H1 (cell line): ENCODE measurements around the gene KCNJ5. TPM values are rescaled to one million over a fixed set of nuclear protein-coding genes. Genes with fewer than 3 reads are reported as not detected.

Experiments used
- CTCF ChIA-PET: fragments of 300-600 bp; sonication (Branson Sonifier 250); formaldehyde crosslinking; loops from one replicate; lab custom pipeline; 2021; ENCODE audit not compliant: partially characterized antibody; lab: Charles Lee
- POLR2A ChIA-PET: fragments of 300-600 bp; sonication (Branson Sonifier 250); formaldehyde crosslinking; loops from one replicate; lab custom pipeline; 2021; ENCODE audit warnings: inconsistent platforms; ENCODE audit not compliant: partially characterized antibody; lab: Charles Lee
- DNase-seq, 2 experiments: peaks; one replicate each; pipeline versions ENCODE4 v3.0.0 to v3.0.0-alpha.2; 2010 to 2022; ENCODE audit warnings: low spot score in 2 of 2, low read depth in 1 of 2, mixed read lengths in 1 of 2
- FAIRE-seq: peaks from 2 replicates; lab custom pipeline; 2011; peaks lifted over from hg19 to GRCh38; lab: Jason Lieb, UNC
- H2AFZ ChIP-seq: 2 replicates; pipeline ENCODE4 v1.8.1; 2012; ENCODE audit warnings: low read length, inconsistent platforms
- H2AK5ac ChIP-seq: 2 replicates; pipeline ENCODE4 v1.6.1; 2013; ENCODE audit warnings: low read depth, low read length
- H2BK120ac ChIP-seq: replicated peaks from 2 replicates; pipeline ENCODE3; 2013; ENCODE audit warnings: low read depth, low read length, inconsistent platforms
- H2BK12ac ChIP-seq: 2 replicates; pipeline ENCODE4 v1.6.1; 2013; ENCODE audit warnings: low read depth, low read length
- H2BK15ac ChIP-seq: 2 replicates; pipeline ENCODE4 v1.6.1; 2013; ENCODE audit warnings: low read length
- H2BK20ac ChIP-seq: 2 replicates; pipeline ENCODE4 v1.6.1; 2013; ENCODE audit warnings: low read length
- H2BK5ac ChIP-seq: 2 replicates; pipeline ENCODE4 v1.6.1; 2013; ENCODE audit warnings: low read depth, low read length
- H3K14ac ChIP-seq: 2 replicates; pipeline ENCODE4 v1.6.1; 2013; ENCODE audit warnings: inconsistent platforms; ENCODE audit not compliant: insufficient read length
- H3K18ac ChIP-seq: 2 replicates; pipeline ENCODE4 v1.6.1; 2013; ENCODE audit warnings: low read length; ENCODE audit errors: extremely low read depth
- H3K23ac ChIP-seq: 2 replicates; pipeline ENCODE4 v1.6.1; 2013; ENCODE audit warnings: inconsistent platforms; ENCODE audit not compliant: insufficient read length
- H3K23me2 ChIP-seq: 2 replicates; pipeline ENCODE4 v1.6.1; 2013; ENCODE audit warnings: low read depth, low read length
- H3K27ac ChIP-seq: 2 replicates; pipeline ENCODE4 v1.6.1; 2011; ENCODE audit warnings: low read depth, low read length, inconsistent platforms
- H3K27me3 ChIP-seq, 4 experiments: replicated peaks in 1 of 4; 1 replicate in 1 of 4; 2 replicates in 3 of 4; pipeline versions ENCODE4 v1.6.1 to v1.8.1; 2011 to 2013; ENCODE audit warnings: low read length in 3 of 4, mild to moderate bottlenecking in 3 of 4, inconsistent platforms in 2 of 4, mixed read lengths in 2 of 4, moderate library complexity in 1 of 4; ENCODE audit not compliant: control insufficient read depth in 3 of 4, insufficient read depth in 3 of 4; ENCODE audit errors: extremely low read depth in 1 of 4
- H3K36me3 ChIP-seq, 4 experiments: 2 replicates each; pipeline versions ENCODE4 v1.6.1 to v1.8.1; 2011 to 2013; ENCODE audit warnings: mild to moderate bottlenecking in 4 of 4, low read length in 3 of 4, moderate library complexity in 2 of 4, control low read depth in 1 of 4, inconsistent platforms in 1 of 4; ENCODE audit not compliant: insufficient read depth in 4 of 4, control insufficient read depth in 2 of 4
- H3K4ac ChIP-seq: replicated peaks from 2 replicates; pipeline ENCODE3; 2013; ENCODE audit warnings: low read length, low read depth, mixed read lengths, inconsistent platforms; ENCODE audit not compliant: insufficient read length
- H3K4me1 ChIP-seq, 4 experiments: replicated peaks in 1 of 4; 1 replicate in 1 of 4; 2 replicates in 3 of 4; pipeline versions ENCODE4 v1.6.1 to v1.8.1; 2011 to 2013; ENCODE audit warnings: low read length in 3 of 4, inconsistent platforms in 2 of 4, mixed read lengths in 1 of 4; ENCODE audit not compliant: insufficient read depth in 4 of 4, control insufficient read depth in 3 of 4
- H3K4me2 ChIP-seq, 2 experiments: 2 replicates each; pipeline versions ENCODE4 v1.6.1 to v1.8.1; 2011 to 2013; ENCODE audit warnings: low read depth in 2 of 2, low read length in 2 of 2, control low read depth in 1 of 2, inconsistent platforms in 1 of 2, mild to moderate bottlenecking in 1 of 2; ENCODE audit not compliant: insufficient read depth in 1 of 2
- H3K4me3 ChIP-seq, 4 experiments: fragments of 200-600, 300-600 bp in 1 of 4; sonication (generic), shearing (Covaris generic), sonication (Bioruptor Twin) in 1 of 4; 2 replicates each; pipeline versions ENCODE4 v1.5.1 to v1.8.1; 2011 to 2016; ENCODE audit warnings: low read length in 4 of 4, low read depth in 3 of 4, control low read depth in 2 of 4, inconsistent platforms in 2 of 4, mild to moderate bottlenecking in 2 of 4, mixed read lengths in 1 of 4, moderate library complexity in 1 of 4; ENCODE audit not compliant: insufficient read depth in 2 of 4; ENCODE audit errors: extremely low read depth in 1 of 4
- H3K56ac ChIP-seq: replicated peaks from 2 replicates; pipeline ENCODE3; 2013; ENCODE audit warnings: low read depth, mild to moderate bottlenecking, mixed read lengths, low read length, inconsistent platforms; ENCODE audit not compliant: insufficient read length
- H3K79me1 ChIP-seq: 2 replicates; pipeline ENCODE4 v1.6.1; 2013; ENCODE audit warnings: low read depth, low read length, control low read depth
- H3K79me2 ChIP-seq, 2 experiments: 2 replicates each; pipeline versions ENCODE4 v1.6.1 to v1.8.1; 2012 to 2013; ENCODE audit warnings: low read length in 2 of 2, mild to moderate bottlenecking in 2 of 2, inconsistent platforms in 1 of 2; ENCODE audit not compliant: insufficient read depth in 2 of 2, control insufficient read depth in 1 of 2
- H3K9ac ChIP-seq, 4 experiments: replicated peaks in 1 of 4; 1 replicate in 1 of 4; 2 replicates in 3 of 4; pipeline versions ENCODE4 v1.6.1 to v1.8.1; 2011 to 2013; ENCODE audit warnings: low read depth in 3 of 4, low read length in 3 of 4, control low read depth in 2 of 4, mild to moderate bottlenecking in 2 of 4, moderate library complexity in 2 of 4, inconsistent platforms in 1 of 4; ENCODE audit errors: extremely low read depth in 1 of 4
- H3K9me3 ChIP-seq, 2 experiments: 2 replicates each; pipeline versions ENCODE4 v1.6.1 to v1.8.1; 2012 to 2013; ENCODE audit warnings: mild to moderate bottlenecking in 2 of 2, moderate library complexity in 2 of 2, control low read depth in 1 of 2, inconsistent platforms in 1 of 2, low read depth in 1 of 2, low read length in 1 of 2, mixed read lengths in 1 of 2; ENCODE audit not compliant: insufficient read depth in 2 of 2
- H4K20me1 ChIP-seq, 2 experiments: replicated peaks in 1 of 2; 2 replicates each; pipeline versions ENCODE3 to v1.8.1; 2011 to 2013; ENCODE audit warnings: inconsistent platforms in 2 of 2, low read length in 2 of 2, mild to moderate bottlenecking in 1 of 2; ENCODE audit not compliant: insufficient read depth in 2 of 2, control insufficient read depth in 1 of 2
- H4K5ac ChIP-seq: 2 replicates; pipeline ENCODE4 v1.6.1; 2013; ENCODE audit warnings: low read length, low read depth, mixed read lengths, inconsistent platforms; ENCODE audit not compliant: insufficient read length
- H4K8ac ChIP-seq: 2 replicates; pipeline ENCODE4 v1.8.0; 2013; ENCODE audit warnings: mild to moderate bottlenecking, moderate library complexity, low read length, inconsistent platforms; ENCODE audit not compliant: insufficient read depth; ENCODE audit errors: extremely low read depth
- H4K91ac ChIP-seq: replicated peaks from 2 replicates; pipeline ENCODE3; 2013; ENCODE audit warnings: low read length, mixed read lengths, inconsistent platforms; ENCODE audit not compliant: insufficient read length
- CBX8 ChIP-seq: fragments of 300-800, 300-1000 bp; sonication (generic); IDR thresholded peaks from 2 replicates; pipeline ENCODE4 v1.7.1; 2016; ENCODE audit warnings: low read depth, low read length, borderline replicate concordance
- CEBPB ChIP-seq: IDR thresholded peaks from 2 replicates; pipeline ENCODE4 v1.6.1; 2012; ENCODE audit warnings: low read depth, low read length
- CHD1 ChIP-seq: IDR thresholded peaks from 2 replicates; pipeline ENCODE4 v1.6.1; 2012; ENCODE audit warnings: low read depth, low read length, improper control_type of control experiment
- GABPA ChIP-seq: IDR thresholded peaks from 2 replicates; pipeline ENCODE4 v1.6.1; 2011; ENCODE audit warnings: mild to moderate bottlenecking, low read length, moderate library complexity, borderline replicate concordance; ENCODE audit not compliant: insufficient read depth
- KDM1A ChIP-seq: fragments of 200-600, 300-600 bp; sonication (generic); IDR thresholded peaks from 2 replicates; pipeline ENCODE4 v1.7.1; 2016; ENCODE audit warnings: mild to moderate bottlenecking, low read length, borderline replicate concordance
- MAFK ChIP-seq: IDR thresholded peaks from 2 replicates; pipeline ENCODE4 v1.6.1; 2012; ENCODE audit warnings: low read depth, mild to moderate bottlenecking, improper control_type of control experiment, low read length
- POLR2AphosphoS5 ChIP-seq: IDR thresholded peaks from 2 replicates; pipeline ENCODE4 v1.6.1; 2011; ENCODE audit warnings: low read depth, low read length
- RFX5 ChIP-seq: IDR thresholded peaks from 2 replicates; pipeline ENCODE4 v1.6.1; 2011; ENCODE audit warnings: low read depth, low read length, improper control_type of control experiment, borderline replicate concordance
- RXRA ChIP-seq: IDR thresholded peaks from 2 replicates; pipeline ENCODE4 v1.6.1; 2011; ENCODE audit warnings: low read depth, mild to moderate bottlenecking, low read length, moderate library complexity; ENCODE audit not compliant: insufficient read depth
- SAP30 ChIP-seq: fragments of 300-600 bp; sonication (generic); IDR thresholded peaks from 2 replicates; pipeline ENCODE4 v1.7.1; 2012; ENCODE audit warnings: low read length, moderate library complexity, mild to moderate bottlenecking, inconsistent platforms; ENCODE audit not compliant: insufficient read depth, insufficient replicate concordance
- SP2 ChIP-seq: IDR thresholded peaks from 2 replicates; pipeline ENCODE4 v1.6.1; 2012; ENCODE audit warnings: mild to moderate bottlenecking, low read length, inconsistent platforms
- WGBS, 2 experiments: shearing (Covaris generic) in 1 of 2; methylation state at CpG; one replicate each; pipeline versions ENCODE4 v1.1.6 to v1.1.7; 2013 to 2015; ENCODE audit warnings: low lambda C conversion rate in 2 of 2, mixed read lengths in 2 of 2, inconsistent platforms in 1 of 2, low coverage in 1 of 2, missing lambda C conversion rate in 1 of 2; ENCODE audit not compliant: insufficient replicate concordance in 2 of 2, insufficient coverage in 1 of 2, insufficient read length in 1 of 2; ENCODE audit errors: extremely low coverage in 1 of 2, missing lambda C conversion rate in 1 of 2; 5-methylcytosine and 5-hydroxymethylcytosine counted together
- polyA plus RNA-seq, 7 experiments: library from polyadenylated mRNA; depleted of rRNA in 3 of 7; stranded (reverse) in 5 of 7; unstranded in 2 of 7; fragments of >200 nt in 5 of 7; fragments of 200-250 nt in 2 of 7; gene quantifications; 1 replicate in 5 of 7; 2 replicates in 1 of 7; 4 replicates in 1 of 7; pipeline versions ENCODE4 v1.2.1 to v1.2.3, GENCODE V29; 2011 to 2013; ENCODE audit warnings: missing spikeins in 2 of 7, mixed read lengths in 2 of 7
- total RNA-seq: library from RNA; stranded (reverse); fragmentation: NEBNext Ultra II Directional; extraction: Animal tissue kit (Norgen Biotek cat#: 25700); gene quantifications from 2 replicates; pipeline ENCODE4 v1.2.1, GENCODE V29; 2021
- TF ChIP-seq, protein P1 (sequence below): IDR thresholded peaks from 2 replicates; pipeline ENCODE4 v1.6.1; 2011; ENCODE audit warnings: low read length, improper control_type of control experiment

KCNJ5 gene
- total and polyA plus RNA-seq, 2 of the 8 experiments (the other 6 are each of a cell fraction or from before 2014, with no cell fraction given): 0.05 TPM; not detected in 1

- ChIA-PET CTCF (interaction anchor here (0.9 to 14.7 kb wide), 9 partner anchors 10 to 63 kb away, joined by 3 to 243 read pairs (median 3); partner anchors contain the start of gene KCNJ5), POLR2A (no interaction called here)
- Histone ChIP-seq H3K23ac (no peak overlapping the region), H4K91ac (no peak overlapping the region), H4K5ac (no peak overlapping the region), H4K20me1 (no peaks in the 10 kb centered on the region), H3K27ac (no peak overlapping the region), H3K4me3 (no peak overlapping the region), H3K9ac (no peak overlapping the region), H3K4me1 (peaks cover 0 to 12% (median 9%) of the 10 kb centered on the region in 4 experiments; a peak in 6 of 7 replicates), H2BK12ac (no peak overlapping the region), H4K8ac (no peak overlapping the region; the same call in 1 of the 2 replicates), H2BK20ac (no peak overlapping the region), H3K23me2 (no peaks in the 10 kb centered on the region), H3K56ac (no peak overlapping the region), H3K36me3 (no peaks in the 10 kb centered on the region), H3K4me2 (no peak overlapping the region), H2AFZ (no peak overlapping the region), H3K79me1 (no peaks in the 10 kb centered on the region), H3K14ac (no peak overlapping the region), H3K79me2 (no peaks in the 10 kb centered on the region), H3K18ac (no peak overlapping the region), H3K4ac (no peak overlapping the region), H2BK5ac (no peak overlapping the region), H2BK15ac (no peak overlapping the region), H2BK120ac (no peak overlapping the region), H2AK5ac (no peak overlapping the region), H3K9me3 (peaks cover 0 to 2% of the 10 kb centered on the region in 2 experiments; a peak in 1 of 4 replicates), H3K27me3 (peaks cover 0 to 14% (median 5%) of the 10 kb centered on the region in 4 experiments; a peak in 6 of 7 replicates)
- WGBS, 2 experiments: 84% methylated on average over 16 of the region's 16 CpGs; no CpG with 5 or more reads in 1 of the 2 experiments
- FAIRE-seq: no peak
- no peak for DNase-seq
- TF ChIP-seq RXRA (no peak), RFX5 (no peak), MAFK (no peak), POLR2AphosphoS5 (no peak), SP2 (no peak), CEBPB (no peak), SAP30 (no peak), GABPA (no peak), KDM1A (no peak), CBX8 (no peak), CHD1 (no peak)
- TF ChIP-seq, protein P1, sequence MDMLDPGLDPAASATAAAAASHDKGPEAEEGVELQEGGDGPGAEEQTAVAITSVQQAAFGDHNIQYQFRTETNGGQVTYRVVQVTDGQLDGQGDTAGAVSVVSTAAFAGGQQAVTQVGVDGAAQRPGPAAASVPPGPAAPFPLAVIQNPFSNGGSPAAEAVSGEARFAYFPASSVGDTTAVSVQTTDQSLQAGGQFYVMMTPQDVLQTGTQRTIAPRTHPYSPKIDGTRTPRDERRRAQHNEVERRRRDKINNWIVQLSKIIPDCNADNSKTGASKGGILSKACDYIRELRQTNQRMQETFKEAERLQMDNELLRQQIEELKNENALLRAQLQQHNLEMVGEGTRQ: no peak
Observed at GRCh38 chr11:128938156-128938885, 47.2 kb downstream of the KCNJ5 start.
